GM21515 (cell line): Measurements from ENCODE around the gene CABP2.
"Not testable (repeated sequence)": the region's sequence is repeated elsewhere in the genome, so short reads cannot be mapped to it uniquely, and the experiment has no call there.

Experiments used
- ATAC-seq: cut with Tn5 transposase; IDR thresholded peaks from one replicate; pipeline ENCODE4 v1.9.1; 2021; ENCODE audit not compliant: unreplicated experiment

Gene CABP2

GRCh38 chr11:67522844-67523555 lies at the start of gene CABP2:
Gene CABP2, minus strand, starts transcription at chr11:67523446. Its CDS starts 120 bp downstream, at chr11:67523326.
- ATAC-seq = no peak

- no peak for ATAC-seq
Observed at GRCh38 chr11:67572747-67573419, 49.6 kb upstream of the CABP2 start.

- ATAC-seq = no peak
Observed at GRCh38 chr11:67572305-67572704, 49.1 kb upstream of the CABP2 start.

GRCh38 chr11:67571443-67571842 lies 48.2 kb upstream of the CABP2 start:
- ATAC-seq = no peak

GRCh38 chr11:67564230-67564629 lies 41.0 kb upstream of the CABP2 start:
- no peak for ATAC-seq

GRCh38 chr11:67563705-67564114 lies 40.5 kb upstream of the CABP2 start:
- not testable (repeated sequence) for ATAC-seq

- no peak for ATAC-seq
Observed at GRCh38 chr11:67562963-67563704, 39.9 kb upstream of the CABP2 start.

- no peak for ATAC-seq
Observed at GRCh38 chr11:67561971-67562619, 38.8 kb upstream of the CABP2 start.

- ATAC-seq = peak; percentile 52
Observed at GRCh38 chr11:67558084-67558772, 35.0 kb upstream of the CABP2 start.

GRCh38 chr11:67556244-67556643 lies 33.0 kb upstream of the CABP2 start:
- ATAC-seq = no peak

GRCh38 chr11:67551697-67552096 lies 28.5 kb upstream of the CABP2 start:
- ATAC-seq = not testable (repeated sequence)

- ATAC-seq = no peak
Observed at GRCh38 chr11:67551127-67551526, 27.9 kb upstream of the CABP2 start.

- no peak for ATAC-seq
Observed at GRCh38 chr11:67548555-67549110, 25.4 kb upstream of the CABP2 start.

- ATAC-seq = not testable (repeated sequence)
Observed at GRCh38 chr11:67548112-67548511, 24.9 kb upstream of the CABP2 start.

- ATAC-seq = no peak
Observed at GRCh38 chr11:67545280-67545679, 22.0 kb upstream of the CABP2 start.

- no peak for ATAC-seq
Observed at GRCh38 chr11:67544616-67545242, 21.5 kb upstream of the CABP2 start.

GRCh38 chr11:67543585-67543984 lies 20.3 kb upstream of the CABP2 start:
- ATAC-seq = no peak

- no peak for ATAC-seq
Observed at GRCh38 chr11:67542971-67543370, 19.7 kb upstream of the CABP2 start.

- no peak for ATAC-seq
Observed at GRCh38 chr11:67542169-67542568, 18.9 kb upstream of the CABP2 start.

GRCh38 chr11:67541198-67541597 lies 18.0 kb upstream of the CABP2 start:
- no peak for ATAC-seq
